ACC112 (cell line): ENCODE results near the gene SFTPB.
A peak's percentile ranks its signal among the peaks of the same experiment; 100 is the strongest.
"Not testable (repeated sequence)": the region's sequence is repeated elsewhere in the genome, so short reads cannot be mapped to it uniquely, and the experiment has no call there.

Experiments
- H2AFZ ChIP-seq: fragments of 200-600 bp; sonication (generic); one replicate; pipeline ENCODE4 v1.6.0; 2017; ENCODE audit warnings: antibody characterized with exemption, low read length; ENCODE audit not compliant: unreplicated experiment
- H3K27ac ChIP-seq: fragments of 200-600 bp; sonication (generic); 2 replicates; pipeline ENCODE4 v1.5.1; 2014; ENCODE audit warnings: low read depth, mild to moderate bottlenecking, antibody characterized with exemption, low read length, moderate library complexity
- H3K27me3 ChIP-seq: fragments of 200-600 bp; sonication (generic); 2 replicates; pipeline ENCODE4 v1.6.1; 2014; ENCODE audit warnings: mild to moderate bottlenecking, antibody characterized with exemption, low read length, moderate library complexity, mixed read lengths; ENCODE audit not compliant: insufficient read depth
- H3K36me3 ChIP-seq: fragments of 200-600 bp; sonication (generic); 2 replicates; pipeline ENCODE4 v1.6.1; 2016; ENCODE audit warnings: mild to moderate bottlenecking, antibody characterized with exemption, low read length, moderate library complexity, mixed read lengths; ENCODE audit not compliant: insufficient read depth
- H3K4me1 ChIP-seq: fragments of 200-600 bp; sonication (generic); one replicate; pipeline ENCODE4 v1.6.1; 2016; ENCODE audit warnings: low read length, mixed read lengths; ENCODE audit not compliant: insufficient read depth, unreplicated experiment, control insufficient read depth
- H3K4me3 ChIP-seq: fragments of 200-600 bp; sonication (generic); 2 replicates; pipeline ENCODE4 v1.5.1; 2014; ENCODE audit warnings: mild to moderate bottlenecking, low read depth, low read length
- H3K79me2 ChIP-seq: fragments of 200-600 bp; sonication (generic); one replicate; pipeline ENCODE4 v1.6.0; 2016; ENCODE audit warnings: low read length; ENCODE audit not compliant: control insufficient read depth, unreplicated experiment, insufficient read depth

The SFTPB gene

GRCh38 chr2:85666016-85666415, 2.0 kb downstream of the SFTPB start:
- no peak overlapping the region for H3K4me3 ChIP-seq
- no peaks in the 10 kb centered on the region for H3K27me3 ChIP-seq
- no peak overlapping the region for H3K27ac ChIP-seq
- H2AFZ ChIP-seq = no peak overlapping the region
- H3K79me2 ChIP-seq = no peaks in the 10 kb centered on the region
- H3K4me1 ChIP-seq = peaks cover 33% of the 10 kb centered on the region
- H3K36me3 ChIP-seq = no peaks in the 10 kb centered on the region

GRCh38 chr2:85665264-85665937, 2.6 kb downstream of the SFTPB start:
- H3K4me3 ChIP-seq = no peak overlapping the region
- no peaks in the 10 kb centered on the region for H3K27me3 ChIP-seq
- H3K36me3 ChIP-seq = no peaks in the 10 kb centered on the region
- H3K79me2 ChIP-seq = no peaks in the 10 kb centered on the region
- no peak overlapping the region for H2AFZ ChIP-seq
- H3K4me1 ChIP-seq = peaks cover 33% of the 10 kb centered on the region
- H3K27ac ChIP-seq = no peak overlapping the region

- Histone ChIP-seq H3K4me3 (no peak overlapping the region), H3K36me3 (no peaks in the 10 kb centered on the region), H2AFZ (no peak overlapping the region), H3K27me3 (no peaks in the 10 kb centered on the region), H3K79me2 (no peaks in the 10 kb centered on the region), H3K4me1 (peaks cover 31% of the 10 kb centered on the region), H3K27ac (no peak overlapping the region)
These were observed 4.1 kb downstream of the SFTPB start for GRCh38 chr2:85663594-85664565.

GRCh38 chr2:85662899-85663593, 5.0 kb downstream of the SFTPB start:
- peaks cover 22% of the 10 kb centered on the region for H3K4me1 ChIP-seq
- no peak overlapping the region for H3K4me3 ChIP-seq
- no peak overlapping the region for H2AFZ ChIP-seq

GRCh38 chr2:85661139-85661858, 6.7 kb downstream of the SFTPB start:
- Histone ChIP-seq H3K4me1 (peaks cover 21% of the 10 kb centered on the region), H3K36me3 (no peaks in the 10 kb centered on the region)

More at GRCh38 chr2:85662899-85663593, 5.0 kb downstream of the SFTPB start:
- H3K36me3 ChIP-seq = no peaks in the 10 kb centered on the region
- no peaks in the 10 kb centered on the region for H3K79me2 ChIP-seq
- no peaks in the 10 kb centered on the region for H3K27me3 ChIP-seq
- H3K27ac ChIP-seq = peak overlapping the region; percentile 51

GRCh38 chr2:85660725-85661124, 7.3 kb downstream of the SFTPB start:
- Histone ChIP-seq H3K4me3 (no peak overlapping the region), H3K79me2 (no peaks in the 10 kb centered on the region), H2AFZ (no peak overlapping the region), H3K27ac (no peak overlapping the region), H3K27me3 (no peaks in the 10 kb centered on the region), H3K4me1 (peaks cover 27% of the 10 kb centered on the region), H3K36me3 (no peaks in the 10 kb centered on the region)

More at GRCh38 chr2:85661139-85661858, 6.7 kb downstream of the SFTPB start:
- H3K79me2 ChIP-seq = no peaks in the 10 kb centered on the region
- no peak overlapping the region for H3K27ac ChIP-seq
- no peaks in the 10 kb centered on the region for H3K27me3 ChIP-seq
- no peak overlapping the region for H3K4me3 ChIP-seq
- no peak overlapping the region for H2AFZ ChIP-seq

GRCh38 chr2:85660301-85660700, 7.7 kb downstream of the SFTPB start:
- not testable (repeated sequence) for H3K27ac ChIP-seq, H2AFZ ChIP-seq, H3K36me3 ChIP-seq, H3K4me3 ChIP-seq, H3K79me2 ChIP-seq, H3K27me3 ChIP-seq
- H3K4me1 ChIP-seq = peaks cover 31% of the 10 kb centered on the region

- Histone ChIP-seq H3K4me3 (no peak overlapping the region), H3K79me2 (no peaks in the 10 kb centered on the region), H3K4me1 (peaks cover 31% of the 10 kb centered on the region), H3K27ac (no peak overlapping the region), H2AFZ (no peak overlapping the region), H3K27me3 (no peaks in the 10 kb centered on the region), H3K36me3 (no peaks in the 10 kb centered on the region)
These were observed 8.5 kb downstream of the SFTPB start for GRCh38 chr2:85659324-85659981.

GRCh38 chr2:85657399-85657798, 10.6 kb downstream of the SFTPB start:
- H3K27ac ChIP-seq, H3K79me2 ChIP-seq, H3K36me3 ChIP-seq, H3K27me3 ChIP-seq, H3K4me3 ChIP-seq, H2AFZ ChIP-seq: not testable (repeated sequence)
- peaks cover 25% of the 10 kb centered on the region for H3K4me1 ChIP-seq

GRCh38 chr2:85656468-85656867, 11.5 kb downstream of the SFTPB start:
- Histone ChIP-seq H3K4me3 (peak overlapping the region; percentile 2; the same call in 1 of the 2 replicates), H3K27ac (peak overlapping the region; percentile 77), H3K79me2 (no peaks in the 10 kb centered on the region), H2AFZ (no peak overlapping the region), H3K4me1 (peaks cover 23% of the 10 kb centered on the region), H3K27me3 (no peaks in the 10 kb centered on the region), H3K36me3 (peaks cover 8% of the 10 kb centered on the region)
